H7 (cell line): Measurements from ENCODE around the gene ANO10. TPM values are rescaled to one million over a fixed set of nuclear protein-coding genes. Genes with fewer than 3 reads are reported as not detected.

ENCODE experiments used
- DNase-seq: peaks from one replicate; pipeline ENCODE4 v3.0.0; 2012
- H3K27me3 ChIP-seq: 2 replicates; pipeline ENCODE4 v1.6.0; 2011; ENCODE audit warnings: mild to moderate bottlenecking, low read length; ENCODE audit not compliant: control insufficient read depth, insufficient read depth
- H3K36me3 ChIP-seq: replicated peaks from 2 replicates; pipeline ENCODE4 v1.5.1; 2011; ENCODE audit warnings: low read length; ENCODE audit not compliant: control insufficient read depth, insufficient read depth
- H3K4me3 ChIP-seq: 2 replicates; pipeline ENCODE4 v1.5.1; 2011; ENCODE audit warnings: low read depth, mild to moderate bottlenecking, control low read depth, low read length, moderate library complexity; ENCODE audit not compliant: insufficient read depth
- total RNA-seq: library from RNA; depleted of rRNA; stranded (reverse); fragments of >200 nt; shearing (Covaris generic); gene quantifications from 2 replicates; pipeline ENCODE4 v1.2.3, GENCODE V29; 2014

The ANO10 gene
- total RNA-seq, 1 experiment from 2014 or later, result 23.4 TPM

GRCh38 chr3:43341788-43342187 is 280.0 kb downstream of the ANO10 start:
- Histone ChIP-seq H3K36me3 (no peaks in the 10 kb centered on the region; the same call in 1 of the 2 replicates), H3K4me3 (no peak overlapping the region), H3K27me3 (no peaks in the 10 kb centered on the region)
- no peak for DNase-seq

GRCh38 chr3:43340403-43340802 is 281.4 kb downstream of the ANO10 start:
- Histone ChIP-seq H3K4me3 (no peak overlapping the region), H3K36me3 (no peaks in the 10 kb centered on the region; the same call in 1 of the 2 replicates), H3K27me3 (no peaks in the 10 kb centered on the region)
- DNase-seq, result no peak

- DNase-seq, result no peak
- Histone ChIP-seq H3K4me3 (no peak overlapping the region), H3K36me3 (no peaks in the 10 kb centered on the region; the same call in 1 of the 2 replicates), H3K27me3 (no peaks in the 10 kb centered on the region)
These were observed 283.5 kb downstream of the ANO10 start for GRCh38 chr3:43338295-43338694.

- H3K36me3 ChIP-seq, result no peaks in the 10 kb centered on the region; the same call in 1 of the 2 replicates
These were observed 286.0 kb downstream of the ANO10 start for GRCh38 chr3:43335799-43336198.

GRCh38 chr3:43334976-43335375 is 286.8 kb downstream of the ANO10 start:
- no peaks in the 10 kb centered on the region for H3K27me3 ChIP-seq
- H3K36me3 ChIP-seq, result no peaks in the 10 kb centered on the region
- DNase-seq, result no peak
- no peak overlapping the region for H3K4me3 ChIP-seq

More at GRCh38 chr3:43335799-43336198, 286.0 kb downstream of the ANO10 start:
- Histone ChIP-seq H3K27me3 (no peaks in the 10 kb centered on the region), H3K4me3 (no peak overlapping the region)
- DNase-seq, result no peak

GRCh38 chr3:43331381-43331780 is 290.4 kb downstream of the ANO10 start:
- no peak for DNase-seq
- H3K4me3 ChIP-seq, result no peak overlapping the region
- no peaks in the 10 kb centered on the region for H3K27me3 ChIP-seq
- no peaks in the 10 kb centered on the region for H3K36me3 ChIP-seq

- Histone ChIP-seq H3K27me3 (no peaks in the 10 kb centered on the region), H3K36me3 (no peaks in the 10 kb centered on the region), H3K4me3 (no peak overlapping the region)
- no peak for DNase-seq
These were observed 290.8 kb downstream of the ANO10 start for GRCh38 chr3:43330981-43331380.

- no peak overlapping the region for H3K4me3 ChIP-seq
- no peaks in the 10 kb centered on the region for H3K36me3 ChIP-seq
- no peaks in the 10 kb centered on the region for H3K27me3 ChIP-seq
- DNase-seq, result no peak
These were observed 293.2 kb downstream of the ANO10 start for GRCh38 chr3:43328653-43329052.

DNA sequence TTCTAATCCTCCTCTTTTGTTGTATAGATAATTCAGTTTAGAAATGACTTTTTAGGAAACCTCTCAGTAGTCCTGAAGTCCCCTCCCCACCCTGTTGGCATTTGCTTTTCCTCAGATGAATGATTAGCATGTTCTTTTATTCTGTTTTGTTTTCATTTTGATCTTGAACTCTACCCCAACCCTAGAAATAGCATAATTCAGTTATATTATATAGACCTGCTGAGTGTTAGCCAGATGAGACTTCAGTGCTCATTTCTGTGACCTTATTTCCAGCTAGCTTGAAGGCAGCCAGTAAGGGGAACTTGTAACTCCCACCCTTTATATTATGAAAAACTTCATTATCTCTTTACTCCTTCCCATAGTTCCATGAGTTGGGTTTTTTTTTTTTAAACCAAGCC is 294.2 kb downstream of the ANO10 start:
- no peaks in the 10 kb centered on the region for H3K36me3 ChIP-seq
- no peak for DNase-seq
- no peak overlapping the region for H3K4me3 ChIP-seq
- H3K27me3 ChIP-seq, result no peaks in the 10 kb centered on the region

DNA sequence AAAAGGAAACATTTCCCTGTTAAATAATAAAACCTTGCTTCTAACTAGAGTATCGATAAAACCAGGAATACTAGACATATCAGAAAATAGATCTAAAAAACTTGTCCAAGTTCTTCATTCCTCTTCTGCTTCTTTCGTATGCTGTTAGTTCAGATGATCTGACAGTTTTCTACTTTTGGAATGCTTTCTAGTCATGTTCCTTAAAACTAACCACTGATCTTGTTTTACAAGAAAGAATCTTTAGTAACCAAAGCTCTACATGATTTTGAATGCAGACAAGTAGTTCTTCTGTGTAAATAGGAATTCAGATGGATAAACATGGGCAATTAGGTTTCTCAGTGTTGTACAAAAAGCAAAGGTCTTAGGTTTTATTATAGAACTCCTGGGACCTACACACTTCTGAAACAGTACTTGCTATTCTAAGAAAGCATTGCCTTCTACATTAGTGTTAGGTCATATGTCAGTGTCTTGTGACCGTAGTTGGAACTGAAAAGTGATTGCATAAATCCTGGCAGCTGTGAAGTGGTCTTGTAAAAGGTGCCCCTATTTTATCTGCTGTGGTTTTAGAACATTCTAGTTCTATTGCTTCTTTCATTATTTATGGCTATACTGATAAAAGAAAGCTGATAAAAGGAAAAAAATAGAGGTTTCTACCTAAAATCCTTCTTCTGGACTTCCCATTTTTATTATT is 294.8 kb downstream of the ANO10 start:
- no peaks in the 10 kb centered on the region for H3K27me3 ChIP-seq
- no peak for DNase-seq
- no peak overlapping the region for H3K4me3 ChIP-seq
- H3K36me3 ChIP-seq, result no peaks in the 10 kb centered on the region

DNA sequence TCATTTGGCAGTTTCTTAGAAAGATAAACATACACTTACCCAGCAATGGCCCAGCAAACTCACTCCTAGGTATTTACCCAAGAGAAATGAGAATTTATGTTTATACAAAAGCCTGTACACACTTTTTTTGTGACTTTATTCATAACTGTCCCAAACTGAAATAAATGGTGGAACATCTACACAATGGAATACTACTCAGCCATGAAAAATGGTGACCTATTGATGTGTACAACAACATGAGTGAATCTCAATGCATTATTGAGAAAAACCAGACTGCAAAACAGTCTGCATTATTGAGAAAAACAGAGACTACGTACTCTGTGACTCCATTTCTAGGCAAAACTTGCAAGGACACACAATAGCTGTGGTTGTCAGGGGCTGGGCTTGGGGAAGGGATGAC is 298.3 kb downstream of the ANO10 start:
- Histone ChIP-seq H3K4me3 (no peak overlapping the region), H3K27me3 (no peaks in the 10 kb centered on the region), H3K36me3 (no peaks in the 10 kb centered on the region)
- DNase-seq, result no peak

DNA sequence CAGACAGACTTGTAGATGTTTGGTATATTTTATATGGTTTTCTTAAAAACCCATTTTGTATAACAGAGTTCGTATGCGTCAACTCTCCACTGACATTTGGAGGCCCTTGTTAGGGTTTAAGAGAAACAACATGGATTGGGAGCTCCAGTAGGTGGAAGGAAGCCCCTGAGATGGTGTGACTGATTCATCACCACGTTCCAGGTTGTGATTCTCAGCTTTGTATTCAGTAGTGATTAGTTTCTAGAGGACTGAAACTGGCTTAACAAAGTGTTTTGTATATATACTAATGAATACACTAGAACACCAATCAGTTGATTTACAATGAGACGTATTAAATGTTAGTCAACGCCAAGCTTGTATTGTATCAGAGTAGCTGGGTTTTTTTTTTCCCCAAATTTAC is 301.5 kb downstream of the ANO10 start:
- Histone ChIP-seq H3K4me3 (no peak overlapping the region), H3K27me3 (no peaks in the 10 kb centered on the region), H3K36me3 (no peaks in the 10 kb centered on the region)
- no peak for DNase-seq

DNA sequence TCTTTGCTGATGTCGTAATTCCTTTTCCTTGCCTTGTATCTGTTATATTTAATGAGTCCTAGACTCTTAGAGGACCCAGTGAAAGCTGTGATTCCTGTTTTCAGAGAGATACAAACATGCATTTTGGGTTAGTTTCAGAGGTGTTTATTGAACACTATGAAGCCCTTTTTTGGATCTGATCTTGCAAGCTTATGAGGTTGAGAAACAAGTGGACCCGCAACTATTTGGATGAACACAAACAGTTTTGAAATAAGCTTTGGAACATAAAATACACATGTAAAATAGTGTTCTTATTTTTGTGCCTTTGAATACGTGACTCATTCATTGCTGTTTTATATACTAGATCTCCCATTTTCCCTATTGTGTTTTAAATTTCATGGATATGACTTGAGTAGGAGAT is 302.0 kb downstream of the ANO10 start:
- DNase-seq, result no peak
- Histone ChIP-seq H3K27me3 (no peaks in the 10 kb centered on the region), H3K36me3 (no peaks in the 10 kb centered on the region)

DNA sequence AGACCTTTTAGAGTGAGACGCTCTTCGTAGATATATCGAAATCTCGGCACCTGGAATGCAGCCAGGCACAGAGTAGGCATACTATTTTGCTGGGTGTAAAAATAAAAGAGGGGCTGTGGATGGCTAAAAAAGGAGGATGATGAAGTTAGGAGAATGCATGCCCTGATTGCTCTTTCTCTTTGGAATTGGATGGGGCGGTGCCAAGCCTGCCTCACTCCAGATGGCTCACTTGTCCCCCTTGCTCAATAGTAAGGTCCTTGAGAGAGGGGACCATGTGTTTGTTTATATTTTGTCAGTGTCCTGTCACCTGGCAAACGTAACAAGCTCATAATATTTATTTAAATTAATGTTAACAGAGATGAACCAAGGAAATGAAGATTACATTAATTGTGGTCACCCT is 302.4 kb downstream of the ANO10 start:
- DNase-seq, result no peak
- Histone ChIP-seq H3K36me3 (no peaks in the 10 kb centered on the region), H3K27me3 (no peaks in the 10 kb centered on the region), H3K4me3 (no peak overlapping the region)

More for the DNA sequence above, 302.0 kb downstream of the ANO10 start:
- no peak overlapping the region for H3K4me3 ChIP-seq

DNA sequence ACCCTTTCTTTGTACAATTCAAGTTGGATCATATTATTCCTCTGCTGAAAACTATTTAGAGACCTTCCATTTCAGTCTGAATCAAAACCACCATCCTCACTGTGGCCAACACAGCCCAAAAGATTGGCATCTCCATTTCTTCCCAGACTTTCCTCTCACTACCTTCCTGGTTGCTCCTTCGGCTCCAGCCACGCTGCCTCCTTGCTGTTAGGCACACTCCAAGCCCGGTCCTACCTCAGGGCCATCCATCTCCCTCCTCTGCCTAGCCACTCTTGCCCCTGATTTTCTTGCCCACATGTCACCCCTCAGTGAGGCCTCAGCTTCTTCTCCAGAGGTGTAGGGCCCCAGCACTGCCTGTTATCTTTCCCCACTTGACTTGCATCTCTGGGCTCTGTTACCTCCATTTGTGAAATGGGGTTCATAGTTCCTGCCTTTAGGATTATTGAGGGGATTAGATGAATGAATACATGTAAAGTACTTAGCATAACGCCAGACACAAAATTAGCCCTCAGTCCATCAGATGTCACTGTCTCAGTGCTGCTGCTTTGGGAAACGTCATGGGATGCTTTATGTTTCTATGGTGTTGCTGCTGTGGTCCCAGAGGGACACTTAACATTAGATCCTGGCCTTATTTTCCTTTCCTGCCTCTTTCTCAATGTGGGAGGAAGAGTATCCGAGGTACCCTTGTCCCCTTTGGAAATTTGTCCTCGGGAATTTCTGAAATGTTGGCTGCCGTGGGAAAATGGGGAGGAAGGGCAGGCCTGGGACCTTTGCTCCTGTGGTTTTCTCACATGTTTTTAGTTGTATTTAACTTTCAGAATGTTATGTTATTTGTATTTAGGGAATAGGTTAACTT is 304.1 kb downstream of the ANO10 start:
- no peak overlapping the region for H3K4me3 ChIP-seq
- DNase-seq, result no peak
- H3K36me3 ChIP-seq, result no peaks in the 10 kb centered on the region
- H3K27me3 ChIP-seq, result no peaks in the 10 kb centered on the region
